GM12892 (cell line): ENCODE results near the gene KIAA0040.

Experiments used
- POLR2A ChIP-seq: IDR thresholded peaks from 2 replicates; pipeline ENCODE4 v1.6.1; 2011; ENCODE audit warnings: low read depth, low read length, control low read depth
- POLR2AphosphoS5 ChIP-seq: IDR thresholded peaks from 2 replicates; pipeline ENCODE4 v1.6.1; 2011; ENCODE audit warnings: low read depth, low read length, control low read depth

DNA sequence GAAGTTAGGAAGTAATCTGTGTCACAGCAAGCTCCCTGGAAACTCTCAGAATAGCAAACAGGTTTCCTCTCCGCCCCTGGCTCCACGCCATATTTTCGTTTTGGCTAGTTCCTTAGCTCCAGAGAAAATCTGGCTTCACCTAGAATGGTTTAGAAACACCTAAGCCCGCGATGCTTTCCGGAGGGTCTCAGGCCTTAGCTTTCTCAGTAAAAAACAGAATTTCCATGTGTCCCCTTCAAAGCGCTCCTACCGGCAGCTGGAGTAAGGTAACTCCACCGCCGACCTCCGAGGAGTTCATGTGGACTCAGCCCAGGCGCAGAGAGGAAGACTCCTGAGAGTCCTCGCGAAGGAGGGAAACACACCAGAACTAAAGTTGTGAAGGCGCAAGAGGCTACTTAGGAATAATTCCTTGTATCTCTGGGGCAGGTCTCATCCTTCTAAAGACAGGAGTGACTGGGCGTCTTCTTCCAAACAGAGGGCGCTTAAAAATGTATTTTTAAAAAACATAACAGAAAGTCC lies 406 bp downstream of the KIAA0040 start:
- TF ChIP-seq POLR2A (no peak), POLR2AphosphoS5 (no peak)
